SK-N-SH treated with all-trans-retinoic acid at 6 μM for 48 hours (cell line): ENCODE results near the gene MMP24OS.

Experiments
- ATAC-seq: fragments of 200-7000 bp; cut with Tn5 transposase; 3 replicates; pipeline ENCODE4 v1.9.1; 2020; ENCODE audit warnings: mild to moderate bottlenecking, moderate library complexity
- ARNTL ChIP-seq: fragments of 450-650 bp; formaldehyde crosslinking; IDR thresholded peaks from 2 replicates; pipeline ENCODE4 v1.5.0; 2020; ENCODE audit warnings: low read depth, mild to moderate bottlenecking, moderate library complexity, borderline replicate concordance
- BACH2 ChIP-seq: fragments of 250-450 bp; sonication (Bioruptor Pico); IDR thresholded peaks from 2 replicates; pipeline ENCODE4 v1.9.0; 2021; ENCODE audit warnings: mild to moderate bottlenecking, borderline replicate concordance
- CSDC2 ChIP-seq: fragments of 250-450 bp; sonication (Bioruptor Pico); IDR thresholded peaks from 2 replicates; pipeline ENCODE4 v1.5.0; 2020; ENCODE audit warnings: mild to moderate bottlenecking, moderate library complexity
- ESRRG ChIP-seq: fragments of 250-450 bp; sonication (Bioruptor Pico); IDR thresholded peaks from 2 replicates; pipeline ENCODE4 v1.6.1; 2021; ENCODE audit warnings: mild to moderate bottlenecking
- GLIS3 ChIP-seq: fragments of 250-450 bp; sonication (Bioruptor Pico); IDR thresholded peaks from 2 replicates; pipeline ENCODE4 v1.5.0; 2020; ENCODE audit warnings: mild to moderate bottlenecking, moderate library complexity
- ISL1 ChIP-seq: fragments of 250-450 bp; sonication (Bioruptor Pico); IDR thresholded peaks from 2 replicates; pipeline ENCODE4 v2.1.2; 2022; ENCODE audit warnings: mild to moderate bottlenecking, moderate library complexity
- OSR1 ChIP-seq: fragments of 250-450 bp; sonication (Bioruptor Pico); IDR thresholded peaks from 2 replicates; pipeline ENCODE4 v1.8.0; 2022; ENCODE audit warnings: moderate library complexity, mild to moderate bottlenecking, inconsistent platforms
- PPARA ChIP-seq: fragments of 250-450 bp; sonication (Bioruptor Pico); IDR thresholded peaks from 2 replicates; pipeline ENCODE4 v1.5.0; 2020; ENCODE audit warnings: mild to moderate bottlenecking, borderline replicate concordance
- SNAI2 ChIP-seq: fragments of 250-450 bp; sonication (Bioruptor Pico); IDR thresholded peaks from 2 replicates; pipeline ENCODE4 v1.5.0; 2020; ENCODE audit warnings: mild to moderate bottlenecking, moderate library complexity
- TCF4 ChIP-seq: fragments of 250-450 bp; sonication (Bioruptor Pico); IDR thresholded peaks from 2 replicates; pipeline ENCODE4 v1.8.0; 2021; ENCODE audit warnings: mild to moderate bottlenecking, moderate library complexity, borderline replicate concordance
- TOX ChIP-seq: fragments of 250-450 bp; sonication (Bioruptor Pico); IDR thresholded peaks from 2 replicates; pipeline ENCODE4 v1.8.0; 2021; ENCODE audit warnings: mild to moderate bottlenecking, moderate library complexity, borderline replicate concordance
- ZC3H10 ChIP-seq: fragments of 250-450 bp; sonication (Bioruptor Pico); IDR thresholded peaks from 2 replicates; pipeline ENCODE4 v1.5.1; 2021; ENCODE audit warnings: mild to moderate bottlenecking, moderate library complexity
- ZFP3 ChIP-seq: fragments of 250-450 bp; sonication (Bioruptor Pico); IDR thresholded peaks from 2 replicates; pipeline ENCODE4 v1.5.0; 2020; ENCODE audit warnings: mild to moderate bottlenecking, moderate library complexity
- ZFP30 ChIP-seq: fragments of 450-650 bp; formaldehyde crosslinking; IDR thresholded peaks from 2 replicates; pipeline ENCODE4 v1.5.0; 2022; ENCODE audit warnings: mild to moderate bottlenecking, moderate library complexity
- ZNF565 ChIP-seq: fragments of 450-650 bp; formaldehyde crosslinking; conservative IDR thresholded peaks from 2 replicates; pipeline ENCODE4 v1.5.0; 2020; ENCODE audit warnings: low read depth, mild to moderate bottlenecking, moderate library complexity
- ZNF70 ChIP-seq: fragments of 450-650 bp; formaldehyde crosslinking; IDR thresholded peaks from 2 replicates; pipeline ENCODE4 v1.5.0; 2020; ENCODE audit warnings: mild to moderate bottlenecking, moderate library complexity
- ZNF8 ChIP-seq: fragments of 450-650 bp; formaldehyde crosslinking; IDR thresholded peaks from 2 replicates; pipeline ENCODE4 v1.5.0; 2020; ENCODE audit warnings: mild to moderate bottlenecking, moderate library complexity
- TF ChIP-seq, protein P1 (sequence below): fragments of 250-450 bp; sonication (Bioruptor Pico); IDR thresholded peaks from 2 replicates; pipeline ENCODE4 v1.8.0; 2021; ENCODE audit warnings: low read depth, mild to moderate bottlenecking, moderate library complexity, borderline replicate concordance
- TF ChIP-seq, protein P2 (sequence below): fragments of 250-450 bp; sonication (Bioruptor Pico); IDR thresholded peaks from 2 replicates; pipeline ENCODE4 v1.8.0; 2020; ENCODE audit warnings: mild to moderate bottlenecking, moderate library complexity, borderline replicate concordance
- TF ChIP-seq, protein P3 (sequence below): fragments of 250-450 bp; sonication (Bioruptor Pico); IDR thresholded peaks from 2 replicates; pipeline ENCODE4 v1.5.0; 2020; ENCODE audit warnings: mild to moderate bottlenecking, moderate library complexity
- TF ChIP-seq, protein P4 (sequence below): fragments of 250-450 bp; sonication (Bioruptor Pico); IDR thresholded peaks from 2 replicates; pipeline ENCODE4 v1.5.1; 2021; ENCODE audit warnings: mild to moderate bottlenecking, moderate library complexity

Gene MMP24OS

DNA sequence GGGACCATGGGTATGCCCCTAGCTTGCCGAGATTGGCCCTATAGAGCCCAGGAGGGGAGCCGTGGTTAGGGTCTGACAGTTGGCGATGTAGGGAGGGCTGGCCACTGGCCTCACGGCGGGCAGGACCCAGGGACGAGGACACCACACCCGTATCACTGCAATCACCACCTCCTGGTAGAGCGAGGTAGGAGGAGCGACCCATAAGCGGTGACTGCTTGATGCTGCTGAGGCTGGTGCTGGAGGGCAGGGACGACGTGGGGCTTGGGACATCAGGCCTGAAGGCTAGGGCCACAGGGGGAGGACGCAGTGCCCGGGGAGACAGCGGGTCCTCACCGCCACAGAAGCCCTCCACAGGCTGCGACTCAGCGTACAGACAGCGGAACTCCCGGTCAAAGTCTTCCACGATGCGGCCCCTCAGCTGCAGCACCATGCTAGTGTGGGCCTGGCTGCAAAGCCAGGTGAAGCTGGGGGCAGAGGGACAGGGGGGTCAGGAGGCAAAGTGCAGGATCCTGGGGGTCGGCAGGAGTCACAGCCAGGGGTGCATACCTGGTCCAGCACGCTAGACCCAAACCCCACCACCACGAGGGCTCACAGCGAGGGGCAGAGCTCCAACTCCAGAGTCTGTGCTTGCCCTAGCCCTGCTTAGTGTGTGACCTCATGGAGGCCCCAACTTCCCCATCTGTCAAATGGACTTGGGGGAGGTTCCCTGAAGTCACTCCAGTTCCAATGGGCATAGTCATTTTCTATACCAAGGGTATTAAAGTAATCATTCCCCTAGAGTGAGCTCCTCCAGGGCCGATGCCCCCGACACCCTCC is 9.8 kb upstream of the MMP24OS start:
- no peak for ATAC-seq
- TF ChIP-seq SNAI2 (CRISPR knock-in tag) (no peak), ZC3H10 (CRISPR knock-in tag) (no peak), BACH2 (CRISPR knock-in tag) (no peak), ARNTL (CRISPR knock-in tag) (no peak)

DNA sequence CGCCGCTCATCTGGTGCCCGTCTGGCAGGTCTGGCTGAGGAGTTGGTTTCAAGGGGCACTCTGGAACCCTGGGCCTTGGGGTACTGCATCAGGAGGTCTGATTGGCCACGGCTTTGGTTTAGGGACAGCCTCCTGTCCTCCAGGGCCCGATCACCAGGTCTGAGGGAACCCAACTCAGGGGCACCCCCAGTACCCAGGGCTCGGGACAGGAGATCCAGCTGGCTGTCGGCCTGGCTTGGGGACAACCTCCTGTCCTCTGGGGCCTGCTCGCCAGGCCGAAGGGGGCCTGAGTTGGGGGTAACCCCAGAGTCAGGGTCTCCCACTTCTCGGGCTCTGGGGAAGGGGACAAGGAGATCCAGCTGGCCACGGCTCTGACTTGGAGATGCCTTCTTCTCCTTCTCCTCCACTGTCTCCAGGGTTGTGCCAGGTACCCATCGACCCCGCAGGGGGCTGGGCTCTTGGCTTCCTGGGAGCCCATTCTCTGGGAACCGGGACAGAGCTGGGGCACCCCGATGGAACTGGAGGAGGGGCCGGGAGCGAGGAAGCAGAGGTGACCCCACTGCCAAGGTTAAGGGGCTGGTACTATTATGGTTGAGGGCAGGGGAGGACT is 9.1 kb upstream of the MMP24OS start:
- ATAC-seq = no peak
- TF ChIP-seq, protein P1, sequence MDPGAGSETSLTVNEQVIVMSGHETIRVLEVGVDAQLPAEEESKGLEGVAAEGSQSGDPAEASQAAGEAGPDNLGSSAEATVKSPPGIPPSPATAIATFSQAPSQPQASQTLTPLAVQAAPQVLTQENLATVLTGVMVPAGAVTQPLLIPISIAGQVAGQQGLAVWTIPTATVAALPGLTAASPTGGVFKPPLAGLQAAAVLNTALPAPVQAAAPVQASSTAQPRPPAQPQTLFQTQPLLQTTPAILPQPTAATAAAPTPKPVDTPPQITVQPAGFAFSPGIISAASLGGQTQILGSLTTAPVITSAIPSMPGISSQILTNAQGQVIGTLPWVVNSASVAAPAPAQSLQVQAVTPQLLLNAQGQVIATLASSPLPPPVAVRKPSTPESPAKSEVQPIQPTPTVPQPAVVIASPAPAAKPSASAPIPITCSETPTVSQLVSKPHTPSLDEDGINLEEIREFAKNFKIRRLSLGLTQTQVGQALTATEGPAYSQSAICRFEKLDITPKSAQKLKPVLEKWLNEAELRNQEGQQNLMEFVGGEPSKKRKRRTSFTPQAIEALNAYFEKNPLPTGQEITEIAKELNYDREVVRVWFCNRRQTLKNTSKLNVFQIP (CRISPR knock-in tag) = no peak
- TF ChIP-seq, protein P2, sequence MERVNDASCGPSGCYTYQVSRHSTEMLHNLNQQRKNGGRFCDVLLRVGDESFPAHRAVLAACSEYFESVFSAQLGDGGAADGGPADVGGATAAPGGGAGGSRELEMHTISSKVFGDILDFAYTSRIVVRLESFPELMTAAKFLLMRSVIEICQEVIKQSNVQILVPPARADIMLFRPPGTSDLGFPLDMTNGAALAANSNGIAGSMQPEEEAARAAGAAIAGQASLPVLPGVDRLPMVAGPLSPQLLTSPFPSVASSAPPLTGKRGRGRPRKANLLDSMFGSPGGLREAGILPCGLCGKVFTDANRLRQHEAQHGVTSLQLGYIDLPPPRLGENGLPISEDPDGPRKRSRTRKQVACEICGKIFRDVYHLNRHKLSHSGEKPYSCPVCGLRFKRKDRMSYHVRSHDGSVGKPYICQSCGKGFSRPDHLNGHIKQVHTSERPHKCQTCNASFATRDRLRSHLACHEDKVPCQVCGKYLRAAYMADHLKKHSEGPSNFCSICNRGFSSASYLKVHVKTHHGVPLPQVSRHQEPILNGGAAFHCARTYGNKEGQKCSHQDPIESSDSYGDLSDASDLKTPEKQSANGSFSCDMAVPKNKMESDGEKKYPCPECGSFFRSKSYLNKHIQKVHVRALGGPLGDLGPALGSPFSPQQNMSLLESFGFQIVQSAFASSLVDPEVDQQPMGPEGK = no peak
- TF ChIP-seq, protein P3, sequence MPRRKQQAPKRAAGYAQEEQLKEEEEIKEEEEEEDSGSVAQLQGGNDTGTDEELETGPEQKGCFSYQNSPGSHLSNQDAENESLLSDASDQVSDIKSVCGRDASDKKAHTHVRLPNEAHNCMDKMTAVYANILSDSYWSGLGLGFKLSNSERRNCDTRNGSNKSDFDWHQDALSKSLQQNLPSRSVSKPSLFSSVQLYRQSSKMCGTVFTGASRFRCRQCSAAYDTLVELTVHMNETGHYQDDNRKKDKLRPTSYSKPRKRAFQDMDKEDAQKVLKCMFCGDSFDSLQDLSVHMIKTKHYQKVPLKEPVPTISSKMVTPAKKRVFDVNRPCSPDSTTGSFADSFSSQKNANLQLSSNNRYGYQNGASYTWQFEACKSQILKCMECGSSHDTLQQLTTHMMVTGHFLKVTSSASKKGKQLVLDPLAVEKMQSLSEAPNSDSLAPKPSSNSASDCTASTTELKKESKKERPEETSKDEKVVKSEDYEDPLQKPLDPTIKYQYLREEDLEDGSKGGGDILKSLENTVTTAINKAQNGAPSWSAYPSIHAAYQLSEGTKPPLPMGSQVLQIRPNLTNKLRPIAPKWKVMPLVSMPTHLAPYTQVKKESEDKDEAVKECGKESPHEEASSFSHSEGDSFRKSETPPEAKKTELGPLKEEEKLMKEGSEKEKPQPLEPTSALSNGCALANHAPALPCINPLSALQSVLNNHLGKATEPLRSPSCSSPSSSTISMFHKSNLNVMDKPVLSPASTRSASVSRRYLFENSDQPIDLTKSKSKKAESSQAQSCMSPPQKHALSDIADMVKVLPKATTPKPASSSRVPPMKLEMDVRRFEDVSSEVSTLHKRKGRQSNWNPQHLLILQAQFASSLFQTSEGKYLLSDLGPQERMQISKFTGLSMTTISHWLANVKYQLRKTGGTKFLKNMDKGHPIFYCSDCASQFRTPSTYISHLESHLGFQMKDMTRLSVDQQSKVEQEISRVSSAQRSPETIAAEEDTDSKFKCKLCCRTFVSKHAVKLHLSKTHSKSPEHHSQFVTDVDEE (CRISPR knock-in tag) = no peak
- TF ChIP-seq PPARA (CRISPR knock-in tag) (no peak), ZFP30 (CRISPR knock-in tag) (no peak), OSR1 (no peak), TCF4 (no peak), ZFP3 (CRISPR knock-in tag) (no peak), SNAI2 (CRISPR knock-in tag) (no peak), GLIS3 (CRISPR knock-in tag) (no peak), ISL1 (CRISPR knock-in tag) (no peak), ZNF8 (CRISPR knock-in tag) (no peak), ZC3H10 (CRISPR knock-in tag) (no peak), ESRRG (no peak), ZNF565 (CRISPR knock-in tag) (no peak), ZNF70 (no peak), ARNTL (CRISPR knock-in tag) (no peak), BACH2 (CRISPR knock-in tag) (no peak), CSDC2 (CRISPR knock-in tag) (no peak)
- TF ChIP-seq, protein P4, sequence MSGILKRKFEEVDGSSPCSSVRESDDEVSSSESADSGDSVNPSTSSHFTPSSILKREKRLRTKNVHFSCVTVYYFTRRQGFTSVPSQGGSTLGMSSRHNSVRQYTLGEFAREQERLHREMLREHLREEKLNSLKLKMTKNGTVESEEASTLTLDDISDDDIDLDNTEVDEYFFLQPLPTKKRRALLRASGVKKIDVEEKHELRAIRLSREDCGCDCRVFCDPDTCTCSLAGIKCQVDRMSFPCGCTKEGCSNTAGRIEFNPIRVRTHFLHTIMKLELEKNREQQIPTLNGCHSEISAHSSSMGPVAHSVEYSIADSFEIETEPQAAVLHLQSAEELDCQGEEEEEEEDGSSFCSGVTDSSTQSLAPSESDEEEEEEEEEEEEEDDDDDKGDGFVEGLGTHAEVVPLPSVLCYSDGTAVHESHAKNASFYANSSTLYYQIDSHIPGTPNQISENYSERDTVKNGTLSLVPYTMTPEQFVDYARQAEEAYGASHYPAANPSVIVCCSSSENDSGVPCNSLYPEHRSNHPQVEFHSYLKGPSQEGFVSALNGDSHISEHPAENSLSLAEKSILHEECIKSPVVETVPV (CRISPR knock-in tag) = no peak
- TF ChIP-seq, all 23 proteins: peak for 0

DNA sequence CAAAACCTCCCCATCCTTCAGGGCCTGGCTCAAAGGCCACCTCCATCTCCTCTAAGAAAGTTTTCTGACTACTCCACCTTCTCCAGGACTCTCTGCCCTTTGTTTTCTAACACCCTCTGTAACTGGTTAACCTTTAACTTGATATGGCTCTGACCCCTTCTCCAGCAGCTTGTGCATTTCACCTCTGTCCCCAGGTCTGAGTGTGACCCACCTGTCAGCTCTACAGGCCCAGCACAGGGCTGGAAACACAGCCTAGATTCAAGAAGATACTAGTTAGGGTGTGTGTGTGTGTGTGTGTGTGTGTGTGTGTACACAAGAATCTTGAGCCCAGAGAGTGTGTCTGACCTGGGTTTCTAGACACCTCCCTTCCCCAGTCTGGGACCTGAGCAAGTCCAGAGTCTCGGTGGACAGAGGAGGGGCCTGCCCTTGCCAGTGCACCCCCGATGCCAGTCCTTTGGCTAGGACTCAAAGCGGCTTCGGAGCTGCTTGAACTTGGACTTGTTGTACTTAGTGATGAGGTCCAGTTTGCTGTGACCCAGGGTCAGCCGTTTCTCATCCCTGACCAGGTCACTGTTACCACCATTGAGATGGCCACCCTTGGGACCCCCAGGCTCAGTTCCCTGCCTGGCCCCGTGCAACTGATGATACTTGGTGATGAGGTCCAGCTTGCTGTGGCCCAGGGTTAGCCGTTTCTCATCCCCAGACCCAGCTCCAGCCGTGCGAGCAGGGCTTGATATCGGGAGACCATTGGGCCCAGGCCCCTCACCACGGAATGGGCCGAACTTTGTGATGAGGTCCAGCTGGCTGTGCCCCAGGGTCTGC is 8.4 kb upstream of the MMP24OS start:
- ATAC-seq = no peak
- TF ChIP-seq OSR1 (no peak), GLIS3 (CRISPR knock-in tag) (no peak), ZNF70 (no peak), PPARA (CRISPR knock-in tag) (no peak), ISL1 (CRISPR knock-in tag) (no peak), ZFP3 (CRISPR knock-in tag) (no peak), ZNF8 (CRISPR knock-in tag) (no peak), TOX (CRISPR knock-in tag) (no peak), SNAI2 (CRISPR knock-in tag) (no peak), ZFP30 (CRISPR knock-in tag) (no peak), CSDC2 (CRISPR knock-in tag) (no peak), BACH2 (CRISPR knock-in tag) (no peak), ESRRG (no peak), ZC3H10 (CRISPR knock-in tag) (no peak), ZNF565 (CRISPR knock-in tag) (no peak)
- TF ChIP-seq, protein P1 (CRISPR knock-in tag) = no peak
- TF ChIP-seq, protein P4 (CRISPR knock-in tag) = no peak
